ENCODE measurements around the gene CASP2. TPM values are rescaled to one million over a fixed set of nuclear protein-coding genes. Genes with fewer than 3 reads are reported as not detected.

CASP2 gene
- total and polyA plus RNA-seq, 2 of the 8 experiments (the other 6 are each of a cell fraction or from before 2014, with no cell fraction given) = 23.7 to 35.3 TPM

- H3K79me1 ChIP-seq (ENCODE audit: low read depth, low read length) = no peaks in the 10 kb centered on the region
- no peak overlapping the region for H3K23ac ChIP-seq (ENCODE audit: insufficient read length)
- H2BK20ac ChIP-seq (ENCODE audit: low read length) = no peak overlapping the region
- H4K8ac ChIP-seq (ENCODE audit: extremely low read depth, insufficient read depth, low read length) = no peak overlapping the region
- no peaks in the 10 kb centered on the region for H3K79me2 ChIP-seq (ENCODE audit: control insufficient read depth in 1 of 2, insufficient read depth in 2 of 2, low read length in 2 of 2)
- H3K56ac ChIP-seq (replicated peaks; ENCODE audit: insufficient read length, low read depth, low read length) = no peak overlapping the region
- no peak overlapping the region for H3K4me3 ChIP-seq (ENCODE audit: extremely low read depth in 1 of 4, insufficient read depth in 2 of 4, low read depth in 3 of 4, low read length in 4 of 4)
- CTCF ChIA-PET (ENCODE audit: partially characterized antibody) = interaction anchor here (1.0 to 4.5 kb wide), 8 partner anchors 10 to 67 kb away, joined by 3 to 30 read pairs (median 4); partner anchors contain the start of gene CLCN1
- no peak overlapping the region for H3K4ac ChIP-seq (replicated peaks; ENCODE audit: insufficient read length, low read depth, low read length)
- H2AFZ ChIP-seq (ENCODE audit: low read length) = no peak overlapping the region
- no peaks in the 10 kb centered on the region for H3K23me2 ChIP-seq (ENCODE audit: low read depth, low read length)
- POLR2A ChIA-PET (ENCODE audit: partially characterized antibody) = no interaction called here
- H2BK15ac ChIP-seq (ENCODE audit: low read length) = no peak overlapping the region
- H3K4me1 ChIP-seq (replicated peaks in 1 of 4; ENCODE audit: control insufficient read depth in 3 of 4, insufficient read depth in 4 of 4, low read length in 3 of 4) = peaks cover 0 to 5% (median 0%) of the 10 kb centered on the region in 4 experiments; a peak in 1 of 7 replicates
- WGBS, 2 experiments (ENCODE audit: extremely low coverage in 1 of 2, insufficient coverage in 1 of 2, insufficient read length in 1 of 2, insufficient replicate concordance in 2 of 2, low coverage in 1 of 2, low lambda C conversion rate in 2 of 2, missing lambda C conversion rate in 1 of 2) = 68% methylated on average over 2 of the region's 2 CpGs; no CpG with 5 or more reads in 1 of the 2 experiments
- no peaks in the 10 kb centered on the region for H3K36me3 ChIP-seq (ENCODE audit: control insufficient read depth in 2 of 4, insufficient read depth in 4 of 4, low read length in 3 of 4)
- H2BK12ac ChIP-seq (ENCODE audit: low read depth, low read length) = no peak overlapping the region
- H4K91ac ChIP-seq (replicated peaks; ENCODE audit: insufficient read length, low read length) = no peak overlapping the region
- TF ChIP-seq NANOG (IDR thresholded peaks at IDR 0.05; ENCODE audit: insufficient read depth, low read depth, low read length, poor library complexity, severe bottlenecking) (no peak), KDM4A (IDR thresholded peaks at IDR 0.05; ENCODE audit: low read depth, low read length, severe bottlenecking) (no peak), EP300 (IDR thresholded peaks at IDR 0.05; ENCODE audit: borderline replicate concordance in 1 of 2, low read depth in 2 of 2, low read length in 2 of 2) (no peak), RBBP5 (IDR thresholded peaks at IDR 0.05; ENCODE audit: borderline replicate concordance, low read depth, low read length) (no peak), RNF2 (IDR thresholded peaks at IDR 0.05; ENCODE audit: borderline replicate concordance, low read depth, low read length, missing control alignments, poor library complexity, severe bottlenecking) (no peak), SRF (IDR thresholded peaks at IDR 0.05; ENCODE audit: low read depth, low read length) (no peak), SIX5 (IDR thresholded peaks at IDR 0.05; ENCODE audit: low read depth, low read length) (no peak), KDM1A (IDR thresholded peaks at IDR 0.05; ENCODE audit: borderline replicate concordance, low read length) (no peak)
- no peaks in the 10 kb centered on the region for H3K9me3 ChIP-seq (ENCODE audit: insufficient read depth in 2 of 2, low read depth in 1 of 2, low read length in 1 of 2)
- H4K20me1 ChIP-seq (replicated peaks in 1 of 2; ENCODE audit: control insufficient read depth in 1 of 2, insufficient read depth in 2 of 2, low read length in 2 of 2) = no peaks in the 10 kb centered on the region
- H3K18ac ChIP-seq (ENCODE audit: extremely low read depth, low read length) = no peak overlapping the region
- FAIRE-seq (no peak), DNase-seq (ENCODE audit: low read depth in 1 of 2, low spot score in 2 of 2) (no peak)
- no peak overlapping the region for H3K9ac ChIP-seq (replicated peaks in 1 of 4; ENCODE audit: extremely low read depth in 1 of 4, low read depth in 3 of 4, low read length in 3 of 4)
- no peak overlapping the region for H3K4me2 ChIP-seq (ENCODE audit: insufficient read depth in 1 of 2, low read depth in 2 of 2, low read length in 2 of 2)
- no peak overlapping the region for H3K14ac ChIP-seq (ENCODE audit: insufficient read length)
- no peak overlapping the region for H4K5ac ChIP-seq (ENCODE audit: insufficient read length, low read depth, low read length)
- H2BK5ac ChIP-seq (ENCODE audit: low read depth, low read length) = no peak overlapping the region
- H2AK5ac ChIP-seq (ENCODE audit: low read depth, low read length) = no peak overlapping the region
- no peak overlapping the region for H3K27ac ChIP-seq (ENCODE audit: low read depth, low read length)
- no peak overlapping the region for H2BK120ac ChIP-seq (replicated peaks; ENCODE audit: low read depth, low read length)
- H3K27me3 ChIP-seq (replicated peaks in 1 of 4; ENCODE audit: control insufficient read depth in 3 of 4, extremely low read depth in 1 of 4, insufficient read depth in 3 of 4, low read length in 3 of 4) = no peaks in the 10 kb centered on the region
Observed at GRCh38 chr7:143325240-143325639, 37.1 kb downstream of the CASP2 start.

Measured in H1 (cell line).